A549 (cell line): Measurements from ENCODE around the gene ATP10A. TPM values are rescaled to one million over a fixed set of nuclear protein-coding genes. Genes with fewer than 3 reads are reported as not detected.
"Not testable (repeated sequence)": the region's sequence is repeated elsewhere in the genome, so short reads cannot be mapped to it uniquely, and the experiment has no call there.

ENCODE experiments used
- ATAC-seq, 2 experiments: fragments of 200-7000 bp in 1 of 2; fragments of >200 bp in 1 of 2; cut with Nextera tagmentation in 1 of 2; cut with Tn5 transposase in 1 of 2; 3 replicates each; pipeline versions ENCODE4 v1.8.0 to v1.9.1; 2018 to 2020; ENCODE audit warnings: mild to moderate bottlenecking in 1 of 2, moderate library complexity in 1 of 2
- CTCF ChIA-PET: fragments of 300-600 bp; sonication (Branson Sonifier 250); formaldehyde crosslinking; extraction: SDS; loops from one replicate; lab custom pipeline; 2021; ENCODE audit warnings: antibody characterized with exemption, inconsistent platforms; lab: Yijun Ruan, JAX
- POLR2A ChIA-PET: fragments of 350-600 bp; formaldehyde crosslinking; extraction: SDS; loops from one replicate; lab custom pipeline; 2021; ENCODE audit warnings: antibody characterized with exemption, inconsistent platforms; lab: Yijun Ruan, JAX
- DNase-seq, 2 experiments: peaks; one replicate each; pipeline versions ENCODE4 v3.0.0 to v3.0.0-alpha.2; 2011 to 2016; ENCODE audit warnings: low read depth in 1 of 2, low spot score in 1 of 2
- FAIRE-seq: peaks from 2 replicates; lab custom pipeline; 2011; peaks lifted over from hg19 to GRCh38; lab: Jason Lieb, UNC
- H3K27ac ChIP-seq, 2 experiments: fragments of >200 bp; sonication (Bioruptor Twin); formaldehyde crosslinking; 3 replicates each; pipeline ENCODE4 v1.5.1; 2016 to 2017
- H3K4me1 ChIP-seq: fragments of >200 bp; sonication (Bioruptor Twin); formaldehyde crosslinking; 3 replicates; pipeline ENCODE4 v1.6.1; 2016
- H3K4me2 ChIP-seq: fragments of >200 bp; sonication (Bioruptor Twin); formaldehyde crosslinking; 3 replicates; pipeline ENCODE4 v1.6.1; 2016
- H3K4me3 ChIP-seq: fragments of >200 bp; sonication (Bioruptor Twin); formaldehyde crosslinking; 3 replicates; pipeline ENCODE4 v1.5.1; 2016
- H3K9me3 ChIP-seq: fragments of >200 bp; sonication (Bioruptor Twin); formaldehyde crosslinking; 3 replicates; pipeline ENCODE4 v1.6.1; 2016
- CHD2 ChIP-seq: fragments of 150-350 bp; IDR thresholded peaks from 2 replicates; pipeline ENCODE4 v1.6.1; 2014; ENCODE audit warnings: low read length; ENCODE audit not compliant: partially characterized antibody
- EHF ChIP-seq: fragments of 250-450 bp; sonication (Bioruptor Pico); IDR thresholded peaks from 2 replicates; pipeline ENCODE4 v1.5.0; 2020; ENCODE audit warnings: mild to moderate bottlenecking
- EP300 ChIP-seq, 2 experiments: fragments of >200 bp; sonication (Bioruptor Twin); formaldehyde crosslinking; IDR thresholded peaks; 2 replicates in 1 of 2; 3 replicates in 1 of 2; pipeline ENCODE4 v1.6.1; 2016 to 2017
- FOSB ChIP-seq: fragments of 250-450 bp; sonication (Bioruptor Pico); IDR thresholded peaks from 2 replicates; pipeline ENCODE4 v1.5.0; 2020; ENCODE audit warnings: mild to moderate bottlenecking, moderate library complexity
- FOXS1 ChIP-seq: fragments of 250-450 bp; sonication (Bioruptor Pico); IDR thresholded peaks from 2 replicates; pipeline ENCODE4 v1.5.0; 2020; ENCODE audit warnings: mild to moderate bottlenecking, moderate library complexity
- GATA3 ChIP-seq: IDR thresholded peaks from 2 replicates; pipeline ENCODE4 v1.6.1; 2012; ENCODE audit warnings: borderline replicate concordance
- HEYL ChIP-seq: fragments of 250-450 bp; sonication (Bioruptor Pico); IDR thresholded peaks from 2 replicates; pipeline ENCODE4 v1.8.0; 2021; ENCODE audit warnings: mild to moderate bottlenecking, moderate library complexity
- JUNB ChIP-seq: fragments of >200 bp; sonication (Bioruptor Twin); formaldehyde crosslinking; IDR thresholded peaks from 2 replicates; pipeline ENCODE4 v1.6.1; 2016
- MAZ ChIP-seq: fragments of 150-350 bp; IDR thresholded peaks from 2 replicates; pipeline ENCODE4 v1.6.1; 2014; ENCODE audit warnings: antibody characterized with exemption, low read depth, low read length, borderline replicate concordance
- MYC ChIP-seq: IDR thresholded peaks from 2 replicates; pipeline ENCODE4 v1.6.1; 2012; ENCODE audit warnings: mild to moderate bottlenecking, inconsistent platforms, low read length, improper control_type of control experiment, borderline replicate concordance
- PHF8 ChIP-seq: fragments of 200-600 bp; sonication (generic); IDR thresholded peaks from 2 replicates; pipeline ENCODE4 v1.6.1; 2016; ENCODE audit warnings: low read depth, mild to moderate bottlenecking, antibody characterized with exemption, moderate library complexity, borderline replicate concordance
- RAD21 ChIP-seq, 2 experiments: fragments of >200 bp in 1 of 2; sonication (Bioruptor Twin) in 1 of 2; formaldehyde crosslinking in 1 of 2; IDR thresholded peaks in 1 of 2; conservative IDR thresholded peaks in 1 of 2; 2 replicates in 1 of 2; 3 replicates in 1 of 2; pipeline ENCODE4 v1.6.1; 2012 to 2018; ENCODE audit warnings: inconsistent platforms in 1 of 2
- RCOR1 ChIP-seq: fragments of 150-350 bp; IDR thresholded peaks from 2 replicates; pipeline ENCODE4 v1.6.1; 2014; ENCODE audit warnings: antibody characterized with exemption, low read length, low read depth
- RFX5 ChIP-seq: fragments of 450-650 bp; IDR thresholded peaks from 2 replicates; pipeline ENCODE4 v1.7.1; 2014; ENCODE audit warnings: antibody characterized with exemption, mild to moderate bottlenecking, moderate library complexity
- ZC3H11A ChIP-seq: fragments of 450-650 bp; IDR thresholded peaks from 2 replicates; pipeline ENCODE4 v1.6.1; 2014; ENCODE audit warnings: antibody characterized with exemption, mild to moderate bottlenecking
- WGBS: methylation state at CpG from one replicate; pipeline ENCODE4 v1.1.6; 2017; ENCODE audit errors: missing lambda C conversion rate; 5-methylcytosine and 5-hydroxymethylcytosine counted together
- polyA plus RNA-seq, 4 experiments: library from polyadenylated mRNA; depleted of rRNA in 3 of 4; stranded (reverse); fragments of >200 nt; fragmentation: RNase III in 1 of 4; extraction: RNeasy Plus Mini Kit Qiagen cat#74134 plus additional on column Dnase treatment in 1 of 4; gene quantifications; 2 replicates in 3 of 4; 3 replicates in 1 of 4; pipeline ENCODE4 v1.2.3, GENCODE V29; 2011 to 2017
- TF ChIP-seq, protein P1 (sequence below): fragments of 250-450 bp; sonication (Bioruptor Pico); IDR thresholded peaks from 2 replicates; pipeline ENCODE4 v1.5.0; 2020; ENCODE audit warnings: low read depth, mild to moderate bottlenecking, moderate library complexity

ATP10A gene
- polyA plus RNA-seq, 2 of the 4 experiments (the other 2 are of a cell fraction), result 5.9 to 7.6 TPM

DNA sequence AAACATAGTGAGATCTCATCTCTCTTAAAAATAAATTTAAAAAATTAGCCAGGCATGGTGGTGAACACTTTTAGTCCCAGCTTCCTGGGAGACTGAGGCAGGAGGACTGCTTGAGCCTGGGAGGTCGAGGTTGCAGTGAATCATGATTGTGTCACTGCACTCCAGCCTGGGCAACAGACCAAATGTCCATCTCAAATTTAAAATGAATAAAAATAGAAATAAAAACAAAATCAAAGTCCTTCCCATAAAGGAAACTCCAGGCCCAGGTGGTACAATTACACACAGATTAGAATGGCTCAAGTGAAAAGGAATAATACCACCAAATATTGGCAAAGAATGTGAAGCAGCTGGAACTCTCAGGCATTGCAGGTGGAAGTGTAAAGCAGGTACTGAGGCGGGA lies 19.3 kb upstream of the ATP10A start:
- 48% methylated on average over 2 of the region's 2 CpGs for WGBS
- Histone ChIP-seq H3K9me3 (no peaks in the 10 kb centered on the region), H3K4me1 (peaks cover 64% of the 10 kb centered on the region), H3K4me3 (no peak overlapping the region), H3K27ac (peak overlapping the region; percentile 80 to 92), H3K4me2 (peak overlapping the region; percentile 74)
- CTCF ChIA-PET, result interaction anchor here (2.6 kb wide), 1 partner anchor 51 kb away, joined by 15 read pairs; no protein-coding TSS in a partner anchor
- FAIRE-seq (no peak), ATAC-seq (no peak), DNase-seq (no peak)
- TF ChIP-seq, protein P1, sequence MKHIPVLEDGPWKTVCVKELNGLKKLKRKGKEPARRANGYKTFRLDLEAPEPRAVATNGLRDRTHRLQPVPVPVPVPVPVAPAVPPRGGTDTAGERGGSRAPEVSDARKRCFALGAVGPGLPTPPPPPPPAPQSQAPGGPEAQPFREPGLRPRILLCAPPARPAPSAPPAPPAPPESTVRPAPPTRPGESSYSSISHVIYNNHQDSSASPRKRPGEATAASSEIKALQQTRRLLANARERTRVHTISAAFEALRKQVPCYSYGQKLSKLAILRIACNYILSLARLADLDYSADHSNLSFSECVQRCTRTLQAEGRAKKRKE (CRISPR knock-in tag), result no peak
- TF ChIP-seq EP300 (IDR thresholded peaks at IDR 0.05) (no peak), JUNB (0 out of 2 replicates have a peak, but pooled peaks have one; percentile 24)
- POLR2A ChIA-PET, result no interaction called here

DNA sequence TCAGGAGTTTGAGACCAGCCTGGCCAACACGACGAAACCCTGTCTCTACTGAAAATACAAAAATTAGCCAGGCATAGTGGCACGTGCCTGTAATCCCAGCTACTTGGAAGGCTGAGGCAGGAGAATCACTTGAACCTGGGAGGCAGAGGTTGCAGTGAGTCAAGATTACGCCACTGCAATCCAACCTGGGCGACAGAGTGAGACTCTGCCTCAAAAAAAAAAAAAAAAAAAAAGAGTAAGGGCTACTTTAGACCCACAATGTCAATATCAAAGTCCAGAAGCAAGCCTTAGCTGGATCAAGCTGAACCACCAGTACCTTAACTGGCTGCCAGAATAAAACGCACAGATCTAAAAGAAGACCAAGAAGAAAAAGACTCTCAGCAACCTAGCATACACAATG lies 17.8 kb upstream of the ATP10A start:
- DNase-seq, POLR2A ChIA-PET, ATAC-seq, H3K9me3 ChIP-seq, FAIRE-seq, H3K4me3 ChIP-seq: not testable (repeated sequence)
- 80% methylated on average over 4 of the region's 6 CpGs for WGBS
- CTCF ChIA-PET, result interaction anchor here (1.4 to 2.6 kb wide), 2 partner anchors 19 to 53 kb away, joined by 3 to 15 read pairs; no protein-coding TSS in a partner anchor
- peak overlapping the region; percentile 64 to 80 for H3K27ac ChIP-seq
- peak overlapping the region; percentile 74; the same call in 2 of the 3 replicates for H3K4me2 ChIP-seq
- H3K4me1 ChIP-seq, result peaks cover 76% of the 10 kb centered on the region

DNA sequence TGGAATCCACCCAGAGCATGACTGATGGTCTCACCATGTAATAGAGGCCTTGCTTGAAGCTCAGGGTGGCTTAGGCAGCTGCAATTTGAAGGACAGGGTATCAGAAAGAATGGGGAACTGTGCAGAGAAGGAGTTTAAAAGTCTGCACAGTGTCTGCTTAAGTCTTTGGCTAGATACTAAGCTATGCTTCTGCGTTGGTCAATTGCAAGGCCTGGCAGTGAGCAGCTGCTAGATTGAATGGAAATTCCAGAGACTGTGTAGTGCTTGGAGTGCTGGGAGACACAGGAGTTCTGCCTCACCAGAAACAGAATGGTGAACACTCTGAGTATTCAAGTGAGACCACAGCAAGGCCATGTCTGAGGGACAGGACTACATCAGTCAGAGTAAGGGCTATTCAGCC lies 17.3 kb upstream of the ATP10A start:
- Histone ChIP-seq H3K27ac (peak overlapping the region; percentile 64 to 80), H3K4me2 (no peak overlapping the region), H3K9me3 (no peaks in the 10 kb centered on the region), H3K4me1 (peaks cover 75% of the 10 kb centered on the region), H3K4me3 (no peak overlapping the region)
- TF ChIP-seq FOSB (CRISPR knock-in tag), result no peak
- TF ChIP-seq RAD21 (conservative IDR thresholded peaks at IDR 0.05 in 1 of 2, IDR thresholded peaks at IDR 0.05 in 1 of 2), result no peak
- TF ChIP-seq GATA3, result no peak
- TF ChIP-seq MAZ, result no peak
- no peak for TF ChIP-seq PHF8
- no peak for TF ChIP-seq ZC3H11A
- TF ChIP-seq CHD2, result no peak
- no peak for TF ChIP-seq MYC
- TF ChIP-seq RCOR1, result no peak
- no peak for TF ChIP-seq EHF (CRISPR knock-in tag)
- FAIRE-seq (no peak), DNase-seq (no peak), ATAC-seq (no peak)
- ChIA-PET CTCF (interaction anchor here (1.4 to 2.6 kb wide), 2 partner anchors 19 to 53 kb away, joined by 3 to 15 read pairs; no protein-coding TSS in a partner anchor), POLR2A (no interaction called here)
- WGBS, result 91% methylated on average over 1 of the region's 1 CpG

DNA sequence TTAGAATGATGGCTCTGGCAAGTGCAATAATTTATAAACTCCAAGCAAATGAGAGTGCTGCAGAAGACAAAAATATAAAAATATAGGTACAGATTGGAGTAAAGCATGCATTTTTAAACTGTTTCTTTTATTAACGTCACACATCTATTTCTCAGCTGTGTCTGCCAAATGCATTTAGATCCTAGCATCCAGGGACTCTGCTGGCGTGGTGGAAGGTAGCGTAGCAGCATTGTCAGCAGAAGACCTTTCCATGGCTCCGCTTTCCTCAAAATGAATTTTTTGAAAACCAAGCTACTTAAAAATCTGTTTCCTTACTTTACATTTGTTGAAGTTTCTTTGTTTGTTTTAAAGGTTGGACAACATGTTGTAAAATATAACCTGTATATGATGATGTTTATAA lies 16.3 kb upstream of the ATP10A start:
- Histone ChIP-seq H3K4me3 (no peak overlapping the region), H3K9me3 (no peaks in the 10 kb centered on the region), H3K4me1 (peaks cover 66% of the 10 kb centered on the region), H3K27ac (peak overlapping the region in 1 of 2 experiments; percentile 80; a peak in 1 of 6 replicates), H3K4me2 (no peak overlapping the region)
- no peak for TF ChIP-seq CHD2
- no peak for TF ChIP-seq HEYL (CRISPR knock-in tag)
- no peak for TF ChIP-seq ZC3H11A
- no peak for TF ChIP-seq RFX5
- no peak for TF ChIP-seq FOXS1 (CRISPR knock-in tag)
- ATAC-seq, result no peak
- ChIA-PET POLR2A (no interaction called here), CTCF (interaction anchor here (1.2 kb wide), 1 partner anchor 9 kb away, joined by 4 read pairs; no protein-coding TSS in a partner anchor)
- WGBS, result 91% methylated on average over 4 of the region's 4 CpGs
- no peak for DNase-seq
- no peak for FAIRE-seq
